ENCODE results near the gene NUFIP1. TPM values are rescaled to one million over a fixed set of nuclear protein-coding genes. Genes with fewer than 3 reads are reported as not detected.

The NUFIP1 gene
- total and polyA plus RNA-seq, 2 of the 8 experiments (the other 6 are each of a cell fraction or from before 2014, with no cell fraction given) = 4.6 to 16.6 TPM

DNA sequence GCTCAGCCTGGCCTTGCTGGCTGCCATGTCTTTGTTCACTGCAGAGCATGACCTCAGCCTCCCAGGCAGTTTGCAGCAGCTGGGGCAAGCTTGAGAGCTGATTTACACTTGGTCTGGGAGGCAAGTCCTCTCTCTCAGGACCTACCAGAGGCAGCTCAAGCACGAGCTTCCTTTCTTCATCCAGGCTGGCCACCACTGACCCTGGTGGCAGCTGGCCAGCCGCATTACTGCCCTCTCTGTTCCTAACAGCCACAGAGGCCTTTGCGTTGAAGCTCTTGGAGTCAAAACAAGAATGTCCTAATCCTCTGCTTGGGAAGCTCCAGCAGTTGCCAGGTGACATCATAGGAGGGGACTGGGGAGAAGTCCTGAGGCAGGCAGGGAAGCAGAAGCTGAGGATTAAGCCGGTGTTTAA is 85.7 kb downstream of the NUFIP1 start (continued):
- TF ChIP-seq KDM4A (IDR thresholded peaks at IDR 0.05; ENCODE audit: low read depth, low read length, severe bottlenecking) (no peak), TAF7 (optimal IDR thresholded peaks at IDR 0.05; ENCODE audit: borderline replicate concordance, low read depth, low read length) (no peak), RNF2 (IDR thresholded peaks at IDR 0.05; ENCODE audit: borderline replicate concordance, low read depth, low read length, missing control alignments, poor library complexity, severe bottlenecking) (no peak), NANOG (IDR thresholded peaks at IDR 0.05; ENCODE audit: insufficient read depth, low read depth, low read length, poor library complexity, severe bottlenecking) (no peak), ASH2L (IDR thresholded peaks at IDR 0.05; ENCODE audit: low read length) (no peak), GABPA (IDR thresholded peaks at IDR 0.05; ENCODE audit: borderline replicate concordance, insufficient read depth, low read length) (no peak), POLR2AphosphoS5 (IDR thresholded peaks at IDR 0.05; ENCODE audit: low read depth, low read length) (no peak)
